Prostate gland (tissue), 2 donors: ENCODE measurements around the gene GPR137. TPM values are rescaled to one million over a fixed set of nuclear protein-coding genes. Genes with fewer than 3 reads are reported as not detected.
A peak's percentile ranks its signal among the peaks of the same experiment; 100 is the strongest.

Experiments
- DNase-seq: peaks from one replicate; pipeline ENCODE4 v3.0.0-alpha.2; 2019; ENCODE audit warnings: low spot score
- H3K27ac ChIP-seq, 2 donors: fragments of 200-600 bp; sonication (generic); 2 replicates each; pipeline ENCODE4 v1.5.1; 2017 to 2019
- H3K27me3 ChIP-seq: fragments of 200-600 bp; sonication (generic); replicated peaks from 2 replicates; pipeline ENCODE4 v1.5.1; 2019; ENCODE audit not compliant: insufficient read depth
- H3K36me3 ChIP-seq, 2 donors: fragments of 200-600 bp; sonication (generic); 1 replicate in 1 of 2; 2 replicates in 1 of 2; pipeline versions ENCODE4 v1.5.1 to v1.8.1; 2017 to 2019
- H3K4me1 ChIP-seq: fragments of 200-600 bp; sonication (generic); replicated peaks from 2 replicates; pipeline ENCODE4 v1.5.1; 2019
- H3K4me3 ChIP-seq, 2 donors: fragments of 200-600 bp; sonication (generic); 2 replicates each; pipeline ENCODE4 v1.5.1; 2017 to 2019
- H3K9me3 ChIP-seq: fragments of 200-600 bp; sonication (generic); 2 replicates; pipeline ENCODE4 v1.5.1; 2017
- CTCF ChIP-seq, 4 experiments: fragments of 200-600 bp in 2 of 4; fragments of 450-650 bp in 2 of 4; sonication (generic) in 2 of 4; IDR thresholded peaks; 1 replicate in 3 of 4; 2 replicates in 1 of 4; pipeline ENCODE4 v1.5.1; 2016 to 2019; ENCODE audit warnings: antibody characterized with exemption in 4 of 4, mild to moderate bottlenecking in 2 of 4, moderate library complexity in 2 of 4
- POLR2A ChIP-seq: fragments of 450-650 bp; IDR thresholded peaks from one replicate; pipeline ENCODE4 v1.6.1; 2016; ENCODE audit warnings: antibody characterized with exemption, mild to moderate bottlenecking
- POLR2AphosphoS5 ChIP-seq: sonication (generic); formaldehyde crosslinking; IDR thresholded peaks from one replicate; pipeline ENCODE4 v1.6.1; 2017; ENCODE audit warnings: antibody characterized with exemption
- WGBS: methylation state at CpG from one replicate; pipeline ENCODE4 v1.1.5; 2018; 5-methylcytosine and 5-hydroxymethylcytosine counted together
- intact Hi-C: fragments of 100-400 bp; cut with DNase I; formaldehyde crosslinking; loops from one replicate; pipeline ENCODE4 v1.14.2; 2022
- total RNA-seq, 2 donors: library from RNA; depleted of rRNA; stranded (reverse); fragments of >200 nt; gene quantifications; one replicate each; pipeline ENCODE4 v1.1.0, GENCODE V29; 2016

The GPR137 gene
- total RNA-seq, 2 donors from 2014 or later, result 38.8 to 94.9 TPM

GRCh38 chr11:64316672-64317324 lies 31.1 kb downstream of the GPR137 start:
- TF ChIP-seq POLR2AphosphoS5 (no peak), CTCF (IDR thresholded peaks at IDR 0.05) (peak in 1 of 4 experiments; percentile 35), POLR2A (no peak)
- H3K4me1 ChIP-seq, result no peaks in the 10 kb centered on the region
- H3K36me3 ChIP-seq, result no peaks in the 10 kb centered on the region
- H3K27me3 ChIP-seq, result no peaks in the 10 kb centered on the region
- no peak for DNase-seq
- peak overlapping the region; percentile 98 for H3K27ac ChIP-seq
- H3K9me3 ChIP-seq, result no peaks in the 10 kb centered on the region
- intact Hi-C loops, result no loop called here
- 7% methylated on average over 28 of the region's 32 CpGs for WGBS
- peak overlapping the region; percentile 80 to 81 for H3K4me3 ChIP-seq

- Histone ChIP-seq H3K9me3 (no peaks in the 10 kb centered on the region), H3K4me1 (no peaks in the 10 kb centered on the region), H3K36me3 (no peaks in the 10 kb centered on the region), H3K27ac (peak within 1 kb of the TSS; percentile 98), H3K27me3 (no peaks in the 10 kb centered on the region), H3K4me3 (peak within 1 kb of the TSS; percentile 80 to 81)
- intact Hi-C loops, result no loop called here
- TF ChIP-seq POLR2AphosphoS5 (peak; percentile 98), POLR2A (peak; percentile 84), CTCF (IDR thresholded peaks at IDR 0.05) (no peak)
- peak; percentile 99 for DNase-seq
- WGBS, result under 1% methylated on average over 35 of the region's 43 CpGs
Measured at GRCh38 chr11:64317325-64317960, 31.8 kb downstream of the GPR137 start, which contains the start of gene TRMT112. Gene TRMT112 (minus strand): TSS chr11:64317559. CDS start chr11:64317526, 33 bp downstream.

GRCh38 chr11:64317961-64318765 lies 32.5 kb downstream of the GPR137 start, which contains the start of gene PRDX5:
Gene PRDX5 (plus strand): TSS chr11:64318121. CDS start chr11:64318216, 95 bp downstream.
- Histone ChIP-seq H3K4me1 (no peaks in the 10 kb centered on the region), H3K4me3 (peak within 1 kb of the TSS; percentile 80 to 81), H3K27me3 (no peaks in the 10 kb centered on the region), H3K36me3 (no peaks in the 10 kb centered on the region), H3K27ac (peak within 1 kb of the TSS; percentile 98), H3K9me3 (no peaks in the 10 kb centered on the region)
- intact Hi-C loops, result no loop called here
- DNase-seq, result peak; percentile 93
- under 1% methylated on average over 57 of the region's 61 CpGs for WGBS
- TF ChIP-seq POLR2AphosphoS5 (peak; percentile 81), CTCF (IDR thresholded peaks at IDR 0.05) (peak; percentile 53 to 90 (median 74)), POLR2A (peak; percentile 95)

- Histone ChIP-seq H3K4me1 (no peaks in the 10 kb centered on the region), H3K27ac (peak overlapping the region; percentile 98), H3K27me3 (no peaks in the 10 kb centered on the region), H3K4me3 (peak overlapping the region; percentile 80 to 81), H3K36me3 (no peaks in the 10 kb centered on the region), H3K9me3 (no peaks in the 10 kb centered on the region)
- TF ChIP-seq POLR2AphosphoS5 (no peak), POLR2A (no peak), CTCF (IDR thresholded peaks at IDR 0.05) (no peak)
- DNase-seq, result no peak
- intact Hi-C loops, result loop anchor here (1.0 kb wide), 1 partner anchor 35 kb away; no protein-coding TSS in a partner anchor
- WGBS, result 17% methylated on average over 19 of the region's 19 CpGs
Measured at GRCh38 chr11:64318766-64319761, 33.4 kb downstream of the GPR137 start.
